ENCODE results near the gene FOXC2.

Gene FOXC2

GRCh38 chr16:86577314-86577971 is 10.8 kb downstream of the FOXC2 start:
- Histone ChIP-seq H3K27ac (ENCODE audit: low read depth, low read length) (no peak overlapping the region), H3K27me3 (ENCODE audit: control insufficient read depth in 1 of 2, insufficient read depth in 2 of 2, low read length in 2 of 2) (peaks cover 60 to 71% of the 10 kb centered on the region in 2 donors), H3K9ac (ENCODE audit: low read length) (no peak overlapping the region), H3K4me3 (ENCODE audit: low read depth in 1 of 2, low read length in 2 of 2) (no peak overlapping the region), H3K4me1 (ENCODE audit: insufficient read depth, low read length) (no peaks in the 10 kb centered on the region), H3K9me3 (ENCODE audit: low read length) (no peaks in the 10 kb centered on the region), H3K36me3 (ENCODE audit: insufficient read depth, low read length) (no peaks in the 10 kb centered on the region)

- no peak within 1 kb of the TSS for H3K4me3 ChIP-seq (ENCODE audit: low read depth in 1 of 2, low read length in 2 of 2)
- H3K4me1 ChIP-seq (ENCODE audit: insufficient read depth, low read length), result no peaks in the 10 kb centered on the region
- no peaks in the 10 kb centered on the region for H3K9me3 ChIP-seq (ENCODE audit: low read length)
- no peaks in the 10 kb centered on the region for H3K36me3 ChIP-seq (ENCODE audit: insufficient read depth, low read length)
- H3K27me3 ChIP-seq (ENCODE audit: control insufficient read depth in 1 of 2, insufficient read depth in 2 of 2, low read length in 2 of 2), result peaks cover 54 to 70% of the 10 kb centered on the region in 2 donors
- H3K27ac ChIP-seq (ENCODE audit: low read depth, low read length), result no peak within 1 kb of the TSS
- H3K9ac ChIP-seq (ENCODE audit: low read length), result no peak within 1 kb of the TSS
These were observed 11.5 kb downstream of the FOXC2 start, which contains the start of gene FOXL1 for GRCh38 chr16:86578061-86578599. Gene FOXL1 (plus strand): TSS chr16:86578549. CDS start chr16:86578724, 175 bp downstream.

- H3K9ac ChIP-seq (ENCODE audit: low read length), result no peak overlapping the region
- peaks cover 48 to 70% of the 10 kb centered on the region in 2 donors for H3K27me3 ChIP-seq (ENCODE audit: control insufficient read depth in 1 of 2, insufficient read depth in 2 of 2, low read length in 2 of 2)
- no peaks in the 10 kb centered on the region for H3K36me3 ChIP-seq (ENCODE audit: insufficient read depth, low read length)
- no peak overlapping the region for H3K27ac ChIP-seq (ENCODE audit: low read depth, low read length)
- H3K4me3 ChIP-seq (ENCODE audit: low read depth in 1 of 2, low read length in 2 of 2), result no peak overlapping the region
- no peaks in the 10 kb centered on the region for H3K9me3 ChIP-seq (ENCODE audit: low read length)
- no peaks in the 10 kb centered on the region for H3K4me1 ChIP-seq (ENCODE audit: insufficient read depth, low read length)
These were observed 12.1 kb downstream of the FOXC2 start for GRCh38 chr16:86578611-86579267.

GRCh38 chr16:86579268-86580062 is 12.8 kb downstream of the FOXC2 start:
- H3K27ac ChIP-seq (ENCODE audit: low read depth, low read length), result no peak overlapping the region
- H3K9ac ChIP-seq (ENCODE audit: low read length), result no peak overlapping the region
- H3K4me1 ChIP-seq (ENCODE audit: insufficient read depth, low read length), result no peaks in the 10 kb centered on the region
- H3K27me3 ChIP-seq (ENCODE audit: control insufficient read depth in 1 of 2, insufficient read depth in 2 of 2, low read length in 2 of 2), result peaks cover 43 to 65% of the 10 kb centered on the region in 2 donors
- no peak overlapping the region for H3K4me3 ChIP-seq (ENCODE audit: low read depth in 1 of 2, low read length in 2 of 2)
- no peaks in the 10 kb centered on the region for H3K36me3 ChIP-seq (ENCODE audit: insufficient read depth, low read length)
- no peaks in the 10 kb centered on the region for H3K9me3 ChIP-seq (ENCODE audit: low read length)

- Histone ChIP-seq H3K9me3 (ENCODE audit: low read length) (no peaks in the 10 kb centered on the region), H3K4me1 (ENCODE audit: insufficient read depth, low read length) (no peaks in the 10 kb centered on the region), H3K4me3 (ENCODE audit: low read depth in 1 of 2, low read length in 2 of 2) (no peak overlapping the region), H3K9ac (ENCODE audit: low read length) (no peak overlapping the region), H3K36me3 (ENCODE audit: insufficient read depth, low read length) (no peaks in the 10 kb centered on the region), H3K27me3 (ENCODE audit: control insufficient read depth in 1 of 2, insufficient read depth in 2 of 2, low read length in 2 of 2) (peaks cover 36 to 57% of the 10 kb centered on the region in 2 donors), H3K27ac (ENCODE audit: low read depth, low read length) (no peak overlapping the region)
These were observed 13.6 kb downstream of the FOXC2 start for GRCh38 chr16:86580063-86580790.

GRCh38 chr16:86580791-86581170 is 14.2 kb downstream of the FOXC2 start:
- H3K4me1 ChIP-seq (ENCODE audit: insufficient read depth, low read length), result no peaks in the 10 kb centered on the region
- no peak overlapping the region for H3K27ac ChIP-seq (ENCODE audit: low read depth, low read length)
- no peaks in the 10 kb centered on the region for H3K36me3 ChIP-seq (ENCODE audit: insufficient read depth, low read length)
- no peaks in the 10 kb centered on the region for H3K9me3 ChIP-seq (ENCODE audit: low read length)
- no peak overlapping the region for H3K9ac ChIP-seq (ENCODE audit: low read length)
- peaks cover 32 to 51% of the 10 kb centered on the region in 2 donors for H3K27me3 ChIP-seq (ENCODE audit: control insufficient read depth in 1 of 2, insufficient read depth in 2 of 2, low read length in 2 of 2)
- H3K4me3 ChIP-seq (ENCODE audit: low read depth in 1 of 2, low read length in 2 of 2), result no peak overlapping the region

GRCh38 chr16:86581458-86581857 is 14.8 kb downstream of the FOXC2 start:
- Histone ChIP-seq H3K27me3 (ENCODE audit: control insufficient read depth in 1 of 2, insufficient read depth in 2 of 2, low read length in 2 of 2) (peaks cover 25 to 45% of the 10 kb centered on the region in 2 donors), H3K4me3 (ENCODE audit: low read depth in 1 of 2, low read length in 2 of 2) (no peak overlapping the region), H3K36me3 (ENCODE audit: insufficient read depth, low read length) (no peaks in the 10 kb centered on the region), H3K27ac (ENCODE audit: low read depth, low read length) (no peak overlapping the region), H3K4me1 (ENCODE audit: insufficient read depth, low read length) (no peaks in the 10 kb centered on the region), H3K9ac (ENCODE audit: low read length) (no peak overlapping the region), H3K9me3 (ENCODE audit: low read length) (no peaks in the 10 kb centered on the region)

- H3K36me3 ChIP-seq (ENCODE audit: insufficient read depth, low read length), result no peaks in the 10 kb centered on the region
- H3K9me3 ChIP-seq (ENCODE audit: low read length), result no peaks in the 10 kb centered on the region
- no peak overlapping the region for H3K4me3 ChIP-seq (ENCODE audit: low read depth in 1 of 2, low read length in 2 of 2)
- H3K27me3 ChIP-seq (ENCODE audit: control insufficient read depth in 1 of 2, insufficient read depth in 2 of 2, low read length in 2 of 2), result peaks cover 12 to 18% of the 10 kb centered on the region in 2 donors
- H3K27ac ChIP-seq (ENCODE audit: low read depth, low read length), result no peak overlapping the region
- H3K9ac ChIP-seq (ENCODE audit: low read length), result no peak overlapping the region
- H3K4me1 ChIP-seq (ENCODE audit: insufficient read depth, low read length), result no peaks in the 10 kb centered on the region
These were observed 17.5 kb downstream of the FOXC2 start for GRCh38 chr16:86584071-86584685.

- H3K27ac ChIP-seq (ENCODE audit: low read depth, low read length), result no peak overlapping the region
- no peaks in the 10 kb centered on the region for H3K4me1 ChIP-seq (ENCODE audit: insufficient read depth, low read length)
- H3K9me3 ChIP-seq (ENCODE audit: low read length), result no peaks in the 10 kb centered on the region
- no peak overlapping the region for H3K4me3 ChIP-seq (ENCODE audit: low read depth in 1 of 2, low read length in 2 of 2)
- no peak overlapping the region for H3K9ac ChIP-seq (ENCODE audit: low read length)
- peaks cover 6 to 9% of the 10 kb centered on the region in 2 donors for H3K27me3 ChIP-seq (ENCODE audit: control insufficient read depth in 1 of 2, insufficient read depth in 2 of 2, low read length in 2 of 2)
- no peaks in the 10 kb centered on the region for H3K36me3 ChIP-seq (ENCODE audit: insufficient read depth, low read length)
These were observed 18.4 kb downstream of the FOXC2 start for GRCh38 chr16:86584726-86585721.
